Measurements from ENCODE around the gene AMBRA1.

Gene AMBRA1

GRCh38 chr11:46438211-46438610, 155.6 kb downstream of the AMBRA1 start:
- DNase-seq (ENCODE audit: low spot score), result no peak

GRCh38 chr11:46437122-46437689, 156.6 kb downstream of the AMBRA1 start:
- no peak for DNase-seq (ENCODE audit: low spot score)

- DNase-seq (ENCODE audit: low spot score), result no peak
These were observed 157.7 kb downstream of the AMBRA1 start for GRCh38 chr11:46436113-46436512.

- DNase-seq (ENCODE audit: low spot score), result no peak
These were observed 158.1 kb downstream of the AMBRA1 start for GRCh38 chr11:46435679-46436078.

DNA sequence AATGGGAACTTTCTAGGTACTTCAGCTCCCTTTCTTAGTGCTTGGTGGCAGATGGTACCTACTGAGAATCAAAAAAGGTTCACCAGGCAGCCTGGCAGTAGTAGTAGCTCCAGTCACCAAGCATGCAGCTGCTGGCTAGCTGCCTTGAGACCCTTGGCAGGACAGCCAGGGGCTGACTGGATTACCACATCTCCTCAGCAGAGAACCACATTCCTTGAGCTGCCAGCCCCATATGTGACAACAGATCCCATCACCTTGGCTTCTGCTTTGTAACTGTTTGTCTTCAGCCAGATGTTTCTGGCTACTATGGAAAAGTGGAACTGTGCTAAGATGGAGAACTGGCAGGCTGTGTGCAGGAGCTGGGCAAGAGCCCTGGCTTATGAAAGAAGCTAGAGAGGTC, 162.6 kb downstream of the AMBRA1 start:
- DNase-seq (ENCODE audit: low spot score), result no peak

GRCh38 chr11:46429717-46430116, 164.1 kb downstream of the AMBRA1 start:
- DNase-seq (ENCODE audit: low spot score), result no peak

- no peak for DNase-seq (ENCODE audit: low spot score)
These were observed 166.5 kb downstream of the AMBRA1 start for GRCh38 chr11:46427364-46427763.

DNA sequence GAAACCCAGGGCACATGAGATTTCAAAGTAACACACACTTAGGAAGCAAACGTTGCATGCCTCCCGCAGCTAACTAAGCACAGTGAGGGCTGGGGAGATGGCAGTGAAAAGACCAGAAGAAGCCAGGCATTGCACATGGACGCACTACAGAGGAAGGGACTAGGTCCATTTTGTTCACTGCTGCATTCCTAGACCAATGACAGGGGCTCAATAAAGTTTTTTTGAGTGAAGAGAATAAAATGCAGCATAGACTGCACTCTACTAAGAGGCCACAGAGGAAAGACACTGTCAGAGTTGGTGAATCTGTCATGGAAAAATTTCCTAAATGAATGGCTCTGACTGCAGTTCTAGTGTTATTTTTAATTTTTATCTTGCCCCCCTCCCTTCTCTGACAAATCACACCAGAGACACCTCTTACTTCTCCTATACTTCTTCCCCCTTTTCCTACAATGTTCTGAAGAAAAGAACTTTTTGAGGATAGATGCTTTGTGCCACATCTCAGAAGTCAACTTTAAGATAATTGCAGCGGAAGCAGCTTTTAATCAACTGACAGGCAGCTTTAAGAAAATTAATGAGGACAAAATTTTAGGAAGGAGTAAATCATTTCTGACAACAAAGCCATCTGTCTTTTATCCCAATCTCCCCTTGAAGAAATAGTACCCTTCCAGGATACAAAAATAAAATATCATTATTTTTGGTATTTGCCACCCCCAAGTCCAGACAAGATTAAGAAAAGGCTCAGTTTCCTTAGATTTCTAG, 167.4 kb downstream of the AMBRA1 start:
- DNase-seq (ENCODE audit: low spot score), result no peak

- no peak for DNase-seq (ENCODE audit: low spot score)
These were observed 171.2 kb downstream of the AMBRA1 start for GRCh38 chr11:46422588-46422987.

- no peak for DNase-seq (ENCODE audit: low spot score)
These were observed 172.5 kb downstream of the AMBRA1 start for GRCh38 chr11:46421257-46421880.

GRCh38 chr11:46420513-46420912, 173.3 kb downstream of the AMBRA1 start:
- no peak for DNase-seq (ENCODE audit: low spot score)

GRCh38 chr11:46418751-46419150, 175.1 kb downstream of the AMBRA1 start:
- DNase-seq (ENCODE audit: low spot score), result no peak

GRCh38 chr11:46417711-46418110, 176.1 kb downstream of the AMBRA1 start:
- no peak for DNase-seq (ENCODE audit: low spot score)

DNA sequence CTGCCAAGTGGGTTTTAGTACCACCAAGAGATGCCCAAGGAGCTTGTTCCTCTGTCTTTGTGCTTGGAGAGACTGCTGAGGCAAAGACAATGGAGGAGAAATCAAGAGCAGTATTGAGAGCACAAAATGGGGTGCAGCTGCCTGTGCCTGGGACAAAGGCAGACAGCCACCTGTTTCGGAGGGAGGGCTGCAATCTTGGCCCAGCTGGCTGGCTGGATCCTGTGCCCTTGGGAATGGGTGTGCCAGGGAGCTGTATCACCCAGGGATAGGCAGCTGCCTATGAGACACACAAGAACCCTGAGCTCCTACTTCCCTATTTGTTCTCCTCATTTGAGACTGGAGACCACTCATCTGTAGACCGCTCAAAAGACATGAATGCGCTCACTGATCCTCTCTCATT, 178.9 kb downstream of the AMBRA1 start:
- DNase-seq (ENCODE audit: low spot score), result no peak

DNA sequence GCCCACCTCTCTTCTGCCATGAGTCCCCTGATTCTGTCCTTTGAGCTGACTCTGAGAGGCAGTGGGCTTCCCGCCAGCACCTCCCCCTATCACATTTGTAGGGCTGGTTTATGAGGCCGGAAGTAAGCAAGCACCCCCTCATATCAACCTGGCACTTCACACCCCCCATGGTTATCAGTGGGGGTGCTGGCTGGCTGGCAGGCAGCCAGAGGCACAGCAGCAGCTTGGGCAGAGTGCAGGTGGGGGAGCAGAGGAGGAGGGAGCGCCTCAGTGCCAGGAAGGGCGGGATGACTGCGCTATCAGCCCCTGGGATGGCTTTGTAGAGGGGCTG, 179.4 kb downstream of the AMBRA1 start:
- no peak for DNase-seq (ENCODE audit: low spot score)

DNA sequence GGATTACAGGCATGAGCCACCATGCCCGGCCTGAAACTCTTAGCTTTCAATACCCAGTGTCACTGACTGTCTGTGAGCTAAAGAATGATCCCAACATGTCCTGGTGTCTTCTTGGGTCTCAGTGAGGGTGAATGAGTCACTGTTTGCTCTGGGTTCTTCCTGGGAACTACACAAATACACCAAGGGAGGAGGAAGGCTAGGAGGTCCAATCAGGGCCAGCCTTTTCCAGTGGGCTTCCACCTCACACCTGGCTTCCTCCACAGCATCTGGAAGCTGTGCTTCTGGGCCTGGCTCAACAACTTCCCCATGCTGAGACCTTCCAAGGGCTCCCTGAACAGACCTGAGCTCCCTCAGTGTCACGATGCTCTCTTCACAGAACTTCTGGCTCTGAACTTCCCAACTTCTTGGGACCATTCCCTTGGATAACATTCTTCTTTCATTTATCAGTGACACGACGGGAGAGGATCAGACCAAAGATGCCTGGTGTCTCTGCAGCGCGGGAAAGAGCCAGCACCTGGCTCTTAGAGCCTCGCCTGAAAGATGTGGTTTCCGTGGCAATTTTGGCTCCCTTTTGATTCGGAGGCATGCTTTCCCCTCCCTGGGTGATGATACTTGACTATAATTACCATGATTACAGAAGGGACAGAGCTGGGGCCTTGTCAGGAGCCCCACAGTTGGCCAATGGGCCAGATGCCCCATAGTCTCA, 179.9 kb downstream of the AMBRA1 start:
- no peak for DNase-seq (ENCODE audit: low spot score)

- DNase-seq (ENCODE audit: low spot score), result no peak
These were observed 183.8 kb downstream of the AMBRA1 start for GRCh38 chr11:46410021-46410420.

DNA sequence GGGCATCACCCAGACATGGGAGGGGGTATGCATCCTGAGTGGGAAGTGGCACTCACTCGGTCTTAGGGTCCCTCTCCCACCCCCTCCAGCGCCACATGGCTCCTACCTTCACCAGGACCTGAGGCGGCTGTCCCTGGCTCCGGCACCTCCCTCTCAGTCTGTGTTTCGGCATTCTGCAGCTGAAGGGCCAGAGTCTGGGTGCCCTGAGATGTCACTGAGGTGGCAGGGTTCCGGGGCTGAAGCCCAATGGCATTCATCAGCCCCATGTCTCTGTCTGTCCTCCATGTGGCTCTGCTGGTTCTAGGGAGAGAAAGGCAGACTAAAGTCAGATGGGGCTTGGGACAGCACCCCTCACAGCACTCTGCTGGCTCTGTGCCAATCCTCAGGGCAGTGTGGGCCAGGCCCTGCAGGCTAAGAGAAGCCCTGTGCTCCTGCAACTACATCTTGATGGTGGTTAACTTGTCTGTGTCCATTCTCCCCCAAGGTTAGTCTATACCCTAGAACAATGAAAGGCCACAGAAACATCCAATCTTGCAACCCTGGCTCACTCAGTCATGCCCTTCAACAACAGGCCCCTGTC, 185.3 kb downstream of the AMBRA1 start:
- DNase-seq (ENCODE audit: low spot score), result no peak

DNA sequence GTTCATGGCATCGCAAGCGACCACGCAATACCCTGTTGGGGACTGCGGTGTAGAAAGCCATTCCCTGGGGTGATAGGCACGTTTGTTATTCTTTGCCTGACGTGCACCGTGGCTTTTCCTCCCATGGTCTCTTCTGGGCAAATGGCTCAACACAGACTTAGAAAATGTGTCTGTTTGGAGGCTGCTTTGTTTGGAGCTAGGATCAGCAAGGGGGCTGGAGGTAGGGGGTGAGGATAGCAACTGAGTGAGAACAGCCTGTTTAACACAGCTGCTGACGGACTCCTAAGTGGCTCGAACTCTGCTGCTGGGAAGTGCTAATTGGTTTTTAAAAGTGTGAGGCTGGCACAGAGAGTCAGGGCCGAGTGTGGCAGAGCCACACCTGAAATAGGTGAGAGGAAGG, 186.2 kb downstream of the AMBRA1 start:
- no peak for DNase-seq (ENCODE audit: low spot score)

DNA sequence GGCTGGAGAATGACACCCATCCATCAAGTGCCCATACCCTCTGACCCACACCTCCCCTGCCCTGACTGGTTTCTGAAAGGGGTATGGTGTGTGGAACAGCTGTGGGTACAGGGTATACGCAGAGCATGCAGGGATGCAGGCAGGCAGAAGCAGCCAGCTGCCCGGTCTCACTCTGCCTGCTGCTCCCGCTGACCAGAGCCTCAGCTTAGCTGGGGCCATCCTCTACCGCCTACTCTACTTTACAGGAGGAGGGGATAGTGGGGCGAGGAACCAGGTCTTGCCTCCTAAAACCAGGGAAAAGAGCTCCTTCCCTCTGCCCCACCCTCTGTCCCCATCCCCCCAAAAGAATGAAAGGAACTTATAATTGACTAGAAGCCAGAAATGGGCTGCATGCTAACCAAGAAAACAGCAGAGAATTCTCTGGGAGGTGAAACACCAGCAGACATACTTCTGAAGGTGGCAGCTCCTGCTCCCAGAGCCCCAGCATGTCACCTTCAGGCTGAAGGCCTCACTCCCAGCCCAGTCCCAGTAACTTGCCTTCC, 189.3 kb downstream of the AMBRA1 start:
- no peak for DNase-seq (ENCODE audit: low spot score)

GRCh38 chr11:46402957-46403902, 190.6 kb downstream of the AMBRA1 start:
- no peak for DNase-seq (ENCODE audit: low spot score)
